GM23338 (cell line): ENCODE measurements around the gene RFXAP.

ENCODE experiments used
- CREB1 ChIP-seq: fragments of 250-450 bp; sonication (Bioruptor Pico); IDR thresholded peaks from 2 replicates; pipeline ENCODE4 v1.5.0; 2020; ENCODE audit warnings: low read depth, mild to moderate bottlenecking, moderate library complexity
- EZH2 ChIP-seq: fragments of 200-600 bp; sonication (generic); IDR thresholded peaks from one replicate; pipeline ENCODE4 v1.8.0; 2017; ENCODE audit warnings: antibody characterized with exemption, mild to moderate bottlenecking, low read depth; ENCODE audit not compliant: unreplicated experiment
- EZH2phosphoT487 ChIP-seq: fragments of 200-600 bp; sonication (generic); IDR thresholded peaks from one replicate; pipeline ENCODE4 v1.8.1; 2018; ENCODE audit warnings: antibody characterized with exemption; ENCODE audit not compliant: unreplicated experiment
- JUNB ChIP-seq: IDR thresholded peaks from one replicate; pipeline ENCODE4 v1.6.1; 2016; ENCODE audit warnings: antibody characterized with exemption; ENCODE audit not compliant: unreplicated experiment
- POLR2AphosphoS5 ChIP-seq: IDR thresholded peaks from 2 replicates; pipeline ENCODE4 v1.6.1; 2016; ENCODE audit warnings: antibody characterized with exemption, low read depth
- STAT1 ChIP-seq: IDR thresholded peaks from one replicate; pipeline ENCODE4 v1.6.1; 2016; ENCODE audit warnings: antibody characterized with exemption; ENCODE audit not compliant: unreplicated experiment
- ZNF331 ChIP-seq: fragments of 250-450 bp; sonication (Bioruptor Pico); IDR thresholded peaks from 2 replicates; pipeline ENCODE4 v1.5.0; 2020; ENCODE audit warnings: low read depth, mild to moderate bottlenecking, moderate library complexity
- TF ChIP-seq, protein P1 (sequence below), 2 experiments: fragments of 200-600 bp in 1 of 2; sonication (generic) in 1 of 2; conservative IDR thresholded peaks; 2 replicates each; pipeline versions ENCODE4 v1.5.1 to v1.6.1; 2016 to 2017; ENCODE audit warnings: antibody characterized with exemption in 2 of 2, low read depth in 2 of 2, mild to moderate bottlenecking in 2 of 2, moderate library complexity in 1 of 2
- TF ChIP-seq, protein P2 (sequence below): IDR thresholded peaks from one replicate; pipeline ENCODE4 v1.6.1; 2018; ENCODE audit warnings: antibody characterized with exemption; ENCODE audit not compliant: unreplicated experiment

DNA sequence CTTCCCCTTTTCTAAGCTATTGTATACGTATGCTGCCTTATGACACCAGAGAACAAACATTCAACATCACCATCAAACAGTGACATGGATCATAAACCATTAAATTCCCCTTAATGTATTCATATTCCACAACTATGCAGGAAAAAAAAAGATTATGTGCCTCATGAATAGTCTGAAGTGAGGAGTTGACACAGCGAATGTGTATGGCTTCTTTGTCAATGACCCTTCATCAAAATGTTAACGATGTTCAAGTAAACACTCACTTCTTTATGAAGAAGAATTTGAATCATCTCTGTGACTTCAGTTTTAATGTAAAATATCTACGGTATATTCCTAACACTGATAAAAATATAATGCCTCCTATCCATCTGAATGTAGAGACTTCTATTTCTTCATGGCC lies 56.4 kb downstream of the RFXAP start:
- no peak for TF ChIP-seq POLR2AphosphoS5
- TF ChIP-seq EZH2: no peak
- no peak for TF ChIP-seq JUNB
- TF ChIP-seq, protein P1, sequence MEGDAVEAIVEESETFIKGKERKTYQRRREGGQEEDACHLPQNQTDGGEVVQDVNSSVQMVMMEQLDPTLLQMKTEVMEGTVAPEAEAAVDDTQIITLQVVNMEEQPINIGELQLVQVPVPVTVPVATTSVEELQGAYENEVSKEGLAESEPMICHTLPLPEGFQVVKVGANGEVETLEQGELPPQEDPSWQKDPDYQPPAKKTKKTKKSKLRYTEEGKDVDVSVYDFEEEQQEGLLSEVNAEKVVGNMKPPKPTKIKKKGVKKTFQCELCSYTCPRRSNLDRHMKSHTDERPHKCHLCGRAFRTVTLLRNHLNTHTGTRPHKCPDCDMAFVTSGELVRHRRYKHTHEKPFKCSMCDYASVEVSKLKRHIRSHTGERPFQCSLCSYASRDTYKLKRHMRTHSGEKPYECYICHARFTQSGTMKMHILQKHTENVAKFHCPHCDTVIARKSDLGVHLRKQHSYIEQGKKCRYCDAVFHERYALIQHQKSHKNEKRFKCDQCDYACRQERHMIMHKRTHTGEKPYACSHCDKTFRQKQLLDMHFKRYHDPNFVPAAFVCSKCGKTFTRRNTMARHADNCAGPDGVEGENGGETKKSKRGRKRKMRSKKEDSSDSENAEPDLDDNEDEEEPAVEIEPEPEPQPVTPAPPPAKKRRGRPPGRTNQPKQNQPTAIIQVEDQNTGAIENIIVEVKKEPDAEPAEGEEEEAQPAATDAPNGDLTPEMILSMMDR (conservative IDR thresholded peaks at IDR 0.05; ENCODE audit: low read depth in 2 of 2): no peak
- TF ChIP-seq, protein P2, sequence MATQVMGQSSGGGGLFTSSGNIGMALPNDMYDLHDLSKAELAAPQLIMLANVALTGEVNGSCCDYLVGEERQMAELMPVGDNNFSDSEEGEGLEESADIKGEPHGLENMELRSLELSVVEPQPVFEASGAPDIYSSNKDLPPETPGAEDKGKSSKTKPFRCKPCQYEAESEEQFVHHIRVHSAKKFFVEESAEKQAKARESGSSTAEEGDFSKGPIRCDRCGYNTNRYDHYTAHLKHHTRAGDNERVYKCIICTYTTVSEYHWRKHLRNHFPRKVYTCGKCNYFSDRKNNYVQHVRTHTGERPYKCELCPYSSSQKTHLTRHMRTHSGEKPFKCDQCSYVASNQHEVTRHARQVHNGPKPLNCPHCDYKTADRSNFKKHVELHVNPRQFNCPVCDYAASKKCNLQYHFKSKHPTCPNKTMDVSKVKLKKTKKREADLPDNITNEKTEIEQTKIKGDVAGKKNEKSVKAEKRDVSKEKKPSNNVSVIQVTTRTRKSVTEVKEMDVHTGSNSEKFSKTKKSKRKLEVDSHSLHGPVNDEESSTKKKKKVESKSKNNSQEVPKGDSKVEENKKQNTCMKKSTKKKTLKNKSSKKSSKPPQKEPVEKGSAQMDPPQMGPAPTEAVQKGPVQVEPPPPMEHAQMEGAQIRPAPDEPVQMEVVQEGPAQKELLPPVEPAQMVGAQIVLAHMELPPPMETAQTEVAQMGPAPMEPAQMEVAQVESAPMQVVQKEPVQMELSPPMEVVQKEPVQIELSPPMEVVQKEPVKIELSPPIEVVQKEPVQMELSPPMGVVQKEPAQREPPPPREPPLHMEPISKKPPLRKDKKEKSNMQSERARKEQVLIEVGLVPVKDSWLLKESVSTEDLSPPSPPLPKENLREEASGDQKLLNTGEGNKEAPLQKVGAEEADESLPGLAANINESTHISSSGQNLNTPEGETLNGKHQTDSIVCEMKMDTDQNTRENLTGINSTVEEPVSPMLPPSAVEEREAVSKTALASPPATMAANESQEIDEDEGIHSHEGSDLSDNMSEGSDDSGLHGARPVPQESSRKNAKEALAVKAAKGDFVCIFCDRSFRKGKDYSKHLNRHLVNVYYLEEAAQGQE: no peak
- TF ChIP-seq STAT1: no peak
- no peak for TF ChIP-seq ZNF331
- no peak for TF ChIP-seq CREB1 (CRISPR knock-in tag)
- no peak for TF ChIP-seq EZH2phosphoT487
